HT1080 (cell line): Measurements from ENCODE around the gene HMCN2. TPM values are rescaled to one million over a fixed set of nuclear protein-coding genes. Genes with fewer than 3 reads are reported as not detected.
"Not testable (repeated sequence)": the region's sequence is repeated elsewhere in the genome, so short reads cannot be mapped to it uniquely, and the experiment has no call there.

ENCODE experiments used
- DNase-seq: peaks from one replicate; pipeline ENCODE4 v3.0.0-alpha.2; 2015; ENCODE audit warnings: low read depth
- total RNA-seq: library from RNA; depleted of rRNA; stranded (reverse); fragments of >200 nt; shearing (Covaris generic); gene quantifications from 2 replicates; pipeline ENCODE4 v1.2.3, GENCODE V29; 2014

The HMCN2 gene
- total RNA-seq, 1 experiment from 2014 or later: 0.48 TPM

DNA sequence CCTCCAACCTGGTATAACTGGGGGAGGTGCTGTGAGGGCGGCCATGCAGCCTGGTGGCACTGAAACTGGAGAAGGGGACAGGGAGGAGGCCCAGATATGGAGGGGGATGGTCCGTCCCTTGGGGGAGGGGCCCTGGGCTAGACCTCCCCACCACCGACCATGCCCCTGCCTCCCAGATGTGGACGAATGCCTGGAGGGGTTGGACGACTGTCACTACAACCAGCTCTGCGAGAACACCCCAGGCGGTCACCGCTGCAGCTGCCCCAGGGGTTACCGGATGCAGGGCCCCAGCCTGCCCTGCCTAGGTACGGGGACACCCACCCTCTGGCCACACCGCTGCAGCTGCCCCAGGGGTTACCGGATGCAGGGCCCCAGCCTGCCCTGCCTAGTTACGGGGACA lies 163.8 kb downstream of the HMCN2 start:
- no peak for DNase-seq

DNA sequence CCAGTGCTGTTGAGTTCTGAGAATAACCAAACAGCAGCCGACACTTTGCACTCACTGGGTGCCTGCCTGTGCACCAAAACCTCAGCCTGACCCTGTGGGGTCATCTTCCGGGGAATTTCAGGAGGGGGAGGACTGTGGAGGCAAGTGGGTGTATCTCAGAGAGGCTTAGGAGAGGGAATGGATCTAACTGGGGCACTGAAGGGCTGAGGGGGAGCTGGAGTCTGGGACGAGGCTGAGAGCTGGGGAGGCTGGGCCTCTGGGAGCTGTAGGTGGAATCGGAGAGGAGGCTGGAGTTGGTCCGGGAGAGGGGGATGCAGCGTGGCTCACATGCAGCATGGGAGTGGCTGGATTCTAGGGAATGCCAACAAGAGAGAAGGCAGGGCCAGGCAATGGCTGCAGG lies 164.3 kb downstream of the HMCN2 start:
- no peak for DNase-seq

DNA sequence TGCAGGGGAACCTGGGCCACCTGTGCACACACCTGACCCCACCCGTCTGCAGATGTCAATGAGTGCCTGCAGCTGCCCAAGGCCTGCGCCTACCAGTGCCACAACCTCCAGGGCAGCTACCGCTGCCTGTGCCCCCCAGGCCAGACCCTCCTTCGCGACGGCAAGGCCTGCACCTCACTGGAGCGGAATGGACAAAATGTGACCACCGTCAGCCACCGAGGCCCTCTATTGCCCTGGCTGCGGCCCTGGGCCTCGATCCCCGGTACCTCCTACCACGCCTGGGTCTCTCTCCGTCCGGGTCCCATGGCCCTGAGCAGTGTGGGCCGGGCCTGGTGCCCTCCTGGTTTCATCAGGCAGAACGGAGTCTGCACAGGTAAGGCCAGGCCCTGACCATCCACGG lies 164.7 kb downstream of the HMCN2 start:
- no peak for DNase-seq

DNA sequence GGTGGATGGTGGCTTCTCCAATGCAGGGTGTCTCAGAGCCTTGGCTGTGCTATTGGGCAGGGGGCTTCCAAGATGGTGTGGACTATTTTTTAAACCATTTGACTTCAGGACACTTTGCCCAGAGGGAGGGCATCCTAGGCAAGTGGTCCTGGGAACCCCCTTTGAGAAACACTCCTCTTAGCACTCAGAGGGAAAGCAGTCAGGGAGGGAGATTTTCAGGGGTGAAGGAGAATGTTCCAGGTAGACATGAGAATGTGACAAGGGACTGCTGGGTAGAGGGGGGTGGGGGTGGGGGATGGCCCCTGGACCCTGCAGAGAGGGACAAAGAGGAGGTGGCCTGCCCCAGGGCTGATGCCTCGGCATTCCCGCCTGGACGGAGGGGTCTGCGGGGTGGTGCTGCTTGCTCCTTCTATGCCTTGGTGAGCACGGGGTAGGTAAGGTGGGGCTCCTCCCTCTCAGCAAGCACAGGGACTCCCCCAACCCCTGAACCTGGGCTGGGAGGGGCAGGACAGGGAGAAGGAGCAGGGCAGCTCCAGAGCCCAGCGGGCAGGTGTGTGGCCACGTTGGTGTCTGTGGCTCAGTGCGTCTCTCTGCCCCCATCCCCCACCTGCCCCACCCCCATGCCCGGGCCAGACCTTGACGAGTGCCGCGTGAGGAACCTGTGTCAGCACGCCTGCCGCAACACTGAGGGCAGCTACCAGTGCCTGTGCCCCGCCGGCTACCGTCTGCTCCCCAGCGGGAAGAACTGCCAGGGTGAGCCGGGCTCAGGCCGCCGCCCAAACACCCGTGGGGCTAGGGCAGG lies 165.4 kb downstream of the HMCN2 start:
- DNase-seq: no peak

DNA sequence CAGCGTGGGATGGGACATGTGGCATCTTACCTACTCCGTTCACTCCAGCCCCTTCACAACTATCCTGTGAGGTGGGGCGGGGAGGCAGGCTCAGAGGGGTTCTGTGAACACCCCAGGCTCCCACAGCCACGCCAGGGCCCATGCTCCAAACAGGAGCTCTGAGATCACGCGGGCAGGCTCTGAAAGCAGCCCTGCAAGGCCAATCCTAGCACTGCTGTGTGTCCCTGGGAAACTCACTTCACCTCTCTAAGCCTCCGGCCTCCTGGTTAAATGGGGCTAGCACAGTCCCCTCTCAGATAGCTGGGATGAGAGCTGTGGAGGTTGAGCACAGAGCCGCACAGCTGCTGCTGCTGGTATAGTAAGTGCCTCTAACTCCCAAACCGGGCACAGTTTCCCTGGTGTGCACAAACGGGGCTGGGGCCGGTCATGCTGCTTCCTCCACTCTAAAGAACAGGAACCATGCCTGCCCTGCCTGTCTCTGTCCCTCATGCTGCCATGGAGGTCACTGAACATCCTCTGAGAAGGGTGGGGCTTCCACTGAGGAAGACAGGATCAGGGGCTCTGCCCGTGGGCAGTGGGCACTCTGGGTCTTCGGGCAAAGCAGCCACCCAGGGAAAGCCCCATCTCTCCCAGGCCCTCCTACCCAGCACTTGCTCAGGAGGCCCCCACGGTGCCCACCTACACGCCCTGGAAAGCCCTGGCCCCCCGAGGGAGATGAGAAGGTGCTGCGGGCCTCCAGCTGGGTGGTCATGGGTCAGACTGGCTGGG lies 166.2 kb downstream of the HMCN2 start:
- no peak for DNase-seq

DNA sequence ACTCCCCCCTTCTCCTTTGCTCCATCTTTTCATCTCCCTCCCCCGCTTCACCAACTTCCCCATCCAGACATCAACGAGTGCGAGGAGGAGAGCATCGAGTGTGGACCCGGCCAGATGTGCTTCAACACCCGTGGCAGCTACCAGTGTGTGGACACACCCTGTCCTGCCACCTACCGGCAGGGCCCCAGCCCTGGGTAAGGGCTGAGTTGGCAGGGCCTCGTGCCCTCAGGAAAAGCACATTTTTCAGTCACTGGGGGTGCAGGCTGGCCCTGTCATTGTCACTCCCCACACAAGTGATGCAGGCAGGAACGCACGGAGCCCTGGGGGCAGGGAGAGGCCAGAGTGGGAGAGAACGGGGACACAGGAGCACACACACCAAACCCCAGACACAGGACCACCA lies 166.8 kb downstream of the HMCN2 start:
- DNase-seq: no peak

DNA sequence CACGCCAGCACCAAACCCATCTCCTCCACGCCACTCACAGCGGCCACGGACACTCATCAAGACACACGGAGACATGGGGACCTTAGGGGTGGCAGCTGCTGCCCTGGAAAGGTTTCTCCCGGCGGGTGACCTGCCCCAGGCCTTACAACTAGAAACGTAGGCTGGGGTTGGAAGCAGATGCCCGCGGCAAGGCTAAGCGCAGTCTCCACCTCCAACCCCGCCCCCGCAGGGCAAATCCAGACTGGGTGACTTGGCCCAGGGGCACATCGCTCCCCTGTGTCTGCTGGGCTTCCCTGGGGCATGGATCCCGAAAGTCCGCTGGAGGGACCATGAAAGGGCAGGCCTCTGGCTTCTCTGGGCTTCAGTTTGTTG lies 167.2 kb downstream of the HMCN2 start:
- no peak for DNase-seq

DNA sequence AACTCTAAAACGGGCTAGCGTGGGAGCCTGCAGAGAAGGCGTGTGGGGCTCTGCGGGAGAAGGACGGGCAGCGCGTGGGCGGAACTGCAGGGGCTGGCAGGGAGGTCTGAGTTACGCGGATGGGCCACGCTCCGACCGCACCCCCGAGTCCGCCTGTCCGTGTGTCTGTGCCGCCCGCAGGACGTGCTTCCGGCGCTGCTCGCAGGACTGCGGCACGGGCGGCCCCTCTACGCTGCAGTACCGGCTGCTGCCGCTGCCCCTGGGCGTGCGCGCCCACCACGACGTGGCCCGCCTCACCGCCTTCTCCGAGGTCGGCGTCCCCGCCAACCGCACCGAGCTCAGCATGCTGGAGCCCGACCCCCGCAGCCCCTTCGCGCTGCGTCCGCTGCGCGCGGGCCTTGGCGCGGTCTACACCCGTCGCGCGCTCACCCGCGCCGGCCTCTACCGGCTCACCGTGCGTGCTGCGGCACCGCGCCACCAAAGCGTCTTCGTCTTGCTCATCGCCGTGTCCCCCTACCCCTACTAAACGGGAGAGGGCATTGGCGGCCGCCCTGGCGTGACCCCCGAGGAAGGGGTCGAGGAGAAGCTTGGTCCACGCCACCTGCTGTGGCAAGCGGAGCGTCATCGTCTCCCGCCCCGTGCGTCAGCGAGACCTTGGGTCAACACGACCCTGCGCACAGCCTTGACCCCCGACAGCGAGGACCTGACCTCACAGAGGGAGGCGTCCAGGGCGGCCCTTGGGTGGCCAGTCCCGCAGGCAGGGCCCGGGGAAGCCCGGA lies 167.8 kb downstream of the HMCN2 start:
- no peak for DNase-seq

DNA sequence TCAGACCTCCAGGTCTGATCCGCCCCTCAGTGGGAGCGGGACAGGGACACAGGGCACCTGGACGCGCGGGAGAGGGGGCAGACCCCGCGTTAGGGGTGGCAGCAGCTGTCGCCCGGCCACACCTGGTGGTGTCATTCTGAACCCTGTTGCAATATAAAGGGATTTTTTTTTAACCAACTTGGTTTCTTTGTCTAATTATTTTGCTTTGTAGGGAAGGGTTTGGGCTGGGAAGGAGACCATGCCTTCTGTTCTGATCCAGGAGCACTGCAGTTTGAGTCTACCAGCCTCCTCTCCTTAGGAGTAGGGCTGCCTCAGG lies 168.3 kb downstream of the HMCN2 start:
- DNase-seq: no peak

DNA sequence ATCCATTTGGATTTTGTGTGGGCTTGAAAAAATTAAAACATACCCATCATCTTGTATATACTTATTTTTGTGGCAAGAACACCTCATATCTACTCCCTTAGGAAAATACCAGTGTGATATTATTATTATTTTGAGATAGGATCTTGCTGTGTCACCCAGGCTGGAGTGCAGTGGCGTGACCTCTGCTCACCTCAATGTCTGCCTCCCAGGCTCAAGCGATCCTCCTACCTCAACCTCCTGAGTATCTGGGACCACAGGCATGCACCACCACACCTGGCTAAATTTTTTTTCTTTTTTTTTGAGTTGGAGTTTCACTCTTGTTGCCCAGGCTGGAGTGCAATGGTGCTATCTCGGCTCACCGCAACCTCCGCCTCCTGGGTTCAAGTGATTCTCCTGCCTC lies 169.1 kb downstream of the HMCN2 start:
- not testable (repeated sequence) for DNase-seq

DNA sequence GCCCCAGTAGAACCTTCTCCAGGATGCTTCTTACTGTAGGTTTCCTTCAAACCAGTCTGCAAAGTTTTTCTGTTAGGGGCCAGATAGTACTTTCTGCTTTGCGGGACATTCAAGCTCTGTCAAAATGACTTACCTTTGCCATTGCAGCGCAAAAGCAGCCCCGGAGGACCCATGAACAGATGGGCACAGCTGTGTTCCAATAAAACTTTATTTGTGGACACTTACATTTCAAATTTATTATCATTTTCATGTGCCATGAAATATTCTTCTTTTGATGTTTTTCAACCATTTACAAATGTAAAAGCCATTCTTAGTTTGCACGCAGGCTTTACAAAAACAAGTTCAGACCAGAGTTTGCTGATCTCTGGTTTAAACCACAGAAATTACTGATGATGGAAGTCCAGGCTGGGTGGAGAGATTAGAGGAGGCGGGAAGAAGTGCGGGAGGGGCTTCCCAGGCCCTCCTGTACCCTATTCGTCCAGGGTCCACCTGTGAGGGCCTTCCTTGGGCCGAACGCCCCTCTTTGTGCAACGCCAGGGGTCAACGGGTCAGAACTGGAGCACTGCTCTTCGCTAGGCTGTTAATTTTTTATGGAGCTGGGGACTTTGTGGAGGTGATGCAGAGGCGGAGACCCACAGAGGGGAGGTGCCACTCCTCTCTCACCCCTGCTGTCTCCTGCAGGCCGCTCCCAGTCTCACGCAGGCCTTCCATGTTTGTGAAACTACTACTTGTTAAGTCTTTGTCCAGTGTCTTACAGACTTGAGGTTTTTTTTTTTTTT lies 171.6 kb downstream of the HMCN2 start:
- DNase-seq: no peak

DNA sequence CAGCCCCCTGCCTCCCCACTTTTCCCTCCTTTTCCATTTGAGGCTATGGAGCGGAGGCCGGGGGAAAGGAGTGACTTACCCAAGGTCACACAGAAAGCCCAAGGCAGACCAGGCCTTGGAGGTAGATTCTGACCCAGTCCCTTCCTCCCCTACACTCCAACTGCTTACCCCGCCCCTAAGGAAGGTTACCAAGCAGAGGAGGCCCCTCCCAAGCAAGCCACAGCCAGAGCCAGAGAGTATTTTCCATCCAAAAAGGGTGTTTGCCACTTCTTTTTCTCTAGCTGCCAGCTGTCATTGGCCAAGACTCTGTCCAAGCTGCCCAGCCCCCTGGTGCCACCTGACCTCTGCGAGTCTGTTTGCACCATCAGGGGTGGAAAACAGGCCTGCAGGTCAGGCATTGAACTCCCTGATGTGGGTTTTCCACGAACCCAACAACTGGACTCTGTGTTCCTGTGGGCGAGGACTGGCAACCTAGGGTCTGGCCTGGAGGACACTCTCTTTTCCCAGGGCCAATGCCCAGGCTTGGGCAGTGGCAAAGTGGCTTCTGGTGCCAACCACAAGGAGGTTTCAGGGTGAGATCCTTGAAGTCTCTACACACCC lies 172.9 kb downstream of the HMCN2 start:
- DNase-seq: no peak

DNA sequence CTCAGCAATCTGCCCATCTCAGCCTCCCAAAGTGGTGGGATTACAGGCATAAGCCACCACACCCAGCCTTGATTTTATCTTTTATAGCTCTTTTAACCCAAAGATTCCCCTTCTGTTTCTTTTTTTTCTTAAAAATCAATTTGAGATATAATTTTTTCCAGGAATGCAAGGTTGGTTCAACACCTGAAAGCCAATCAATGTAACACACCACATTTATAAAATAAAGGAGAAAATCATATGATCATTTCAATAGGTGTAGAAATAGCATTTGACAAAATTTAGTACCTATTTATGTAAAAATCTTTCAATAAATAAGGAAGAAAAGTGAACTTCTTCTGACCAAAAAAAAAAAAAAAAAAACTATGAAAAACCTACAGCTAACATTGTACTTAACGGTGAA lies 175.5 kb downstream of the HMCN2 start:
- DNase-seq: no peak

DNA sequence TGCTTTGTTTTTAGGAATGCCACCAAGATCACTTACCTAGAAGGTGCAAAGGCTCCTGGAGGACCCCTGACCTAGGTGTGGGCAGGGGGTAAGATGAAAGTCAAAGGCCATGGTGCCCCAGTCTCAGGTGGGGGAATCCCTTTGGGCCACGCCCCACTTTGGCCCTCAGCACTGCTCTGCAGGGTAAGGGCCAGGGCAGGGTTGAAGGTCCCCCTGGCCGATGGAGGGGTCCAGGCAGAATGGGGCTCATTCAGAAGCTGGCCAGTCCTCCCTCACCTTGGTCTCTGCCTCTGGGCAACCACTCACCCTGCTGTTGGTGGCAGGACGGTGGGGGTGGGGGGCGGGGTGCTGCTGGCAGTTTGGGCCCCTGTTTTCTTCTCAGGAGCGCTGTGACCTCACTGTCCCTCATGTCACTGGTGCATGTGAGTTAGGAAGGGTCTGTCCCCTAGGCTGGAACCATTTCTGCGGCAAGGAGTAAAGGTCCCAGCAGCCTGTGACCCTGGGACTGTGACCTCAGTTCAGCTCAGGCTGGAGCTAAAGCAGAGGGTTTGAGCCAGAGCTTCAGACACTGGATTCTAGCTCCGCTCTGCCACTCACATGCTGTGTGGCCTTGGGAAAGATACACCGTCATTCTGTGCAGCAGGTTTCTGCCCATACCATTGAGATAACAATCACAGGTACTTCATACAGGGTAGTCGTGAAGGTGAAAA lies 177.3 kb downstream of the HMCN2 start:
- no peak for DNase-seq

DNA sequence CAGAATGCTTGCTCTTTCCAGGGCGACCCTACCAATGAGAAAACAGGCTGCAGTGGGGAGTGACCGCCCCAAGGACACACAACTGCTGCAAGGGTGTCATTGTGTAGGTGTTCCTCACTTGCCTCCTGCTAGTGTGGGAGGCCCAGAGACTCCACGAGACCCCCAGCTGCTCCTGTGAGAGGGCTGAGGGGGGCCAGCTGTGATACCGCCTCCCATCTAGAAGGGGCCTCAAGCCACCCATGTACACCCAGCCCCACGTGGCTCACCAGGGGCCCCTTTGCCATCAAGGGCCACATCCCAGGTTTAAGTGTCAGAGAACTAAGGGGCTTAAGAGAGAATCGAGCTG lies 177.9 kb downstream of the HMCN2 start:
- no peak for DNase-seq

DNA sequence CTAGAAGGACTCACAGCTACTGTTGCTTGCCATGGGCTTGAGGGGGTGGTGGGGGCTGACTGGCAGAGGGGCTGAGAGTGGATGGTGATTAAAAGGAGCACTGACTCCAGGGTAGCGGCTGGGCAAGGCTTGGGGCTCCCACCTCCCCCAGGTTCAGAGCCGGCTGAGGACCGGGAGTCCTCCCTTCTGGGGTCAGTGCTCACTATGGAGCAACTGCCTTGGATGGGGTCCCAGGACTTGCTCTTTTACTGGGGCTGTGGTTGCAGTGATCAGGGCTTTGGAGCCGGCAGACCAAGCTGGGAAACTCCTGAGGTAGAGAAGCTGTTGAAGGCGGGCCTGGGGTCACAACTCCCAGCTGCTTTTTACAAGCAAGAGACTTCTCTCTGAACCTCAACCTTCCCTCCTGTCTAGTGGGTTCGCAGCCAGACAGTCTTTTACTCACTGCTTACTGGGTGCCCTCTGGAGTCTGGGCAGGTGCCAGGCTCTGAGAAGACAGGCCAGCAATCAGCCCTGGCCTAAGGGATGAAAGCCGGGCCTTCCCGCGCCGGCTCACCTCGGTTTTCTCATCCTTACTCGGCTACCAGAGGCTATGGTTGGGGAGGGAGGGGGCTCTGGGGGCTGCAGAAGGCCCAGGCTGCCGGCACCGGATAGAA lies 178.4 kb downstream of the HMCN2 start:
- no peak for DNase-seq

DNA sequence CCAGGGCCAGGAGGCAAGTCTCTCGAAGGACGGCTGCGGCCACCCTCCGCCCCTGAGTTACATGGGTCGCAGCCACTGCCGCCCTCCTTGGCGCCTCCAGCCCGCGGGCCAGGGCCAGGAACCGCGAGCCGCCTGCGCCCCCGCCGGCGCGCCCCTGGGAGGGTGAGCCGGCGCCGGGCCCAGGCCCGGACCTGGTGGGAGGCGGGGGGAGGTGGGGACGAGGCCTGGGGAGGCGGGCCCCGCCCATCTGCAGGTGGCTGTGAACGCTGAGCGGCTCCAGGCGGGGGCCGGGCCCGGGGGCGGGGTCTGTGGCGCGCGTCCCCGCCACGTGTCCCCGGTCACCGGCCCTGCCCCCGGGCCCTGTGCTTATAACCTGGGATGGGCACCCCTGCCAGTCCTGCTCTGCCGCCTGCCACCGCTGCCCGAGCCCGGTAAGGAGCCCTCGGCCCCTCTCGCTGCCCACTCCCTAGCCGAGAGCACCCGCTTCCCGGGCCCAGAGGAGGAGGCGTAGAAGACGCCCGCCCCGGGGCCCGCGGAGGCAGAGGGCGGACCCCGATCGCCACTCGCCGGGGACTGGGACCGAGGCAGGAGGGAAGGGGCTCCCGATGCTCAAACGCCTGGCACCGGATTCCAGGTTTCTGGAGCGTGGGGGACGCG lies 179.1 kb downstream of the HMCN2 start, which contains the start of gene ASS1:
Gene ASS1 (plus strand): TSS at position 397 of the 657 bp plus-strand sequence. CDS start 7,268 bp downstream, outside the sequence.
- no peak for DNase-seq

DNA sequence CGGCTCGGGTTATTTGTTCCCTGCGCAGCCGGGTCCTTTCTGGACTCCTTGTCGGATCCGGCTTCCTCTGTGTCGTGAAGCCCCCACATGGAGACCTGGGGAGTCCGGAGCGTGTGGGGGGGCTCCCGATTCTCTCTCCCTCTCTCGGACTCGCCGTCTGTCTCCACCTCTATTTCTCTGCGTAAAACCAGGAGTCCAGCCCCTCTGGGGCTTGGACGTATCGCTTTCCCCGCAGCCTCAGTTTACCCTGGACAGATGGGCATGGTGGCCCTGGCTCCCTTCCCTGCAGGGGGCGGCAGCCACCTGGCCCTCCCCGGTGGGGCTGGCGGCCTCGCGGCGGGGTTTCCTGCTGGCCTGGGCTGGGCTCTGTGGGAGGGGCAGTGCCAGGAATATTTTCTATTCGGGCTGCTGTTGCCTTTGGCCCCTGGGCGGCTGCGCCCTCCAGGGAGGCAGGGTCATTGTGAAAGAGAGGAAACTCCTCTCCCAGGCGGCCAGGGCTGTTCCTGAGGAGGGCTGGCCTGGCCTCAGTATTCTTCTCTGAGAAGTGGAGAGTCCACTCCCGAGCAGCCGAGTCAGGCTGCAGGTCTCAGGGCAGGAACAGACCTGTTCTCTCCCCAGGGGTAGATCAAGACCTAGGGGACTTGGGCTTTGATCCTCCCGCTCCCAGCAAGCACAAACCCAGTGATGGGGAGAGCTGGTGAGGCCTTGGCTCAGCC lies 179.9 kb downstream of the HMCN2 start:
- DNase-seq: no peak
